ENCODE measurements around the gene TMSB10.

The TMSB10 gene

DNA sequence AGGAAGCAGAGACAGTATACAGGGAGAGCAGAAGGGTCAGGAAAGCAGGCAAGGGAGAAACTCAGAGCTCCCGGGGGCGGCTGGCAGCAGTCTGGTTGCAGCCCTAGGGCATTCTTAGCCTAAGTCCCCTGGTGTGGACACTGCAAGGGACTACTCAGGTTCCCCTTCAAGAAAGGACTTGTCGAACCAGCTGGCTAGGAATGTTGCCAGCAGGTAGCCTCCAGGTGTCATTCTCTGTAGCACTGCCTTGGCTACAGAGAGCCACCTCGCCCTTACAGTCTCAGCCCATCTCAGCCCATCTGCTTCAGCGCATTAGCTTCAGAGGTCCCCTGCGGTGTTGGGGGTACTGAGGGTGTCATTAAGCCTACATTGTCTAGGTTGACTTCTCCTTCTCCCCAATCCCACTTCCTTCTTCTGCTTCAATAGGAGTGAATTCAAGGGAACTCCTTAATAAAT, 11.3 kb upstream of the TMSB10 start:
- H3K27ac ChIP-seq (ENCODE audit: low read length) = no peak overlapping the region
- no peaks in the 10 kb centered on the region for H3K36me3 ChIP-seq (ENCODE audit: control insufficient read depth in 1 of 2, insufficient read depth in 2 of 2, low read length in 2 of 2)
- H3K4me3 ChIP-seq (ENCODE audit: low read depth in 1 of 2, low read length in 2 of 2) = no peak overlapping the region
- peaks cover 2 to 9% of the 10 kb centered on the region in 2 donors for H3K4me1 ChIP-seq (ENCODE audit: control insufficient read depth in 1 of 2, insufficient read depth in 2 of 2, low read length in 2 of 2)
- no peaks in the 10 kb centered on the region for H3K27me3 ChIP-seq (ENCODE audit: low read depth, low read length)
- H3K9me3 ChIP-seq (ENCODE audit: control insufficient read depth in 1 of 2, low read length in 2 of 2) = no peaks in the 10 kb centered on the region

- peaks cover 0 to 15% of the 10 kb centered on the region in 2 donors for H3K4me1 ChIP-seq (ENCODE audit: control insufficient read depth in 1 of 2, insufficient read depth in 2 of 2, low read length in 2 of 2)
- no peak overlapping the region for H3K27ac ChIP-seq (ENCODE audit: low read length)
- H3K4me3 ChIP-seq (ENCODE audit: low read depth in 1 of 2, low read length in 2 of 2) = no peak overlapping the region
Observed at GRCh38 chr2:84894758-84895520, 10.5 kb upstream of the TMSB10 start.

GRCh38 chr2:84896567-84896966, 8.9 kb upstream of the TMSB10 start:
- H3K27me3 ChIP-seq (ENCODE audit: low read depth, low read length) = no peaks in the 10 kb centered on the region
- H3K27ac ChIP-seq (ENCODE audit: low read length) = no peak overlapping the region
- H3K4me3 ChIP-seq (ENCODE audit: low read depth in 1 of 2, low read length in 2 of 2) = no peak overlapping the region

More at GRCh38 chr2:84894758-84895520, 10.5 kb upstream of the TMSB10 start:
- no peaks in the 10 kb centered on the region for H3K9me3 ChIP-seq (ENCODE audit: control insufficient read depth in 1 of 2, low read length in 2 of 2)
- no peaks in the 10 kb centered on the region for H3K27me3 ChIP-seq (ENCODE audit: low read depth, low read length)
- H3K36me3 ChIP-seq (ENCODE audit: control insufficient read depth in 1 of 2, insufficient read depth in 2 of 2, low read length in 2 of 2) = no peaks in the 10 kb centered on the region

GRCh38 chr2:84897773-84898172, 7.7 kb upstream of the TMSB10 start:
- H3K4me1 ChIP-seq (ENCODE audit: control insufficient read depth in 1 of 2, insufficient read depth in 2 of 2, low read length in 2 of 2) = peaks cover 0 to 15% of the 10 kb centered on the region in 2 donors
- H3K36me3 ChIP-seq (ENCODE audit: control insufficient read depth in 1 of 2, insufficient read depth in 2 of 2, low read length in 2 of 2) = no peaks in the 10 kb centered on the region
- H3K4me3 ChIP-seq (ENCODE audit: low read depth in 1 of 2, low read length in 2 of 2) = no peak overlapping the region
- no peaks in the 10 kb centered on the region for H3K9me3 ChIP-seq (ENCODE audit: control insufficient read depth in 1 of 2, low read length in 2 of 2)
- H3K27ac ChIP-seq (ENCODE audit: low read length) = peak overlapping the region; percentile 43
- no peaks in the 10 kb centered on the region for H3K27me3 ChIP-seq (ENCODE audit: low read depth, low read length)

More at GRCh38 chr2:84896567-84896966, 8.9 kb upstream of the TMSB10 start:
- Histone ChIP-seq H3K36me3 (ENCODE audit: control insufficient read depth in 1 of 2, insufficient read depth in 2 of 2, low read length in 2 of 2) (no peaks in the 10 kb centered on the region), H3K9me3 (ENCODE audit: control insufficient read depth in 1 of 2, low read length in 2 of 2) (no peaks in the 10 kb centered on the region), H3K4me1 (ENCODE audit: control insufficient read depth in 1 of 2, insufficient read depth in 2 of 2, low read length in 2 of 2) (peaks cover 0 to 15% of the 10 kb centered on the region in 2 donors)

GRCh38 chr2:84899304-84900204, 5.9 kb upstream of the TMSB10 start:
- H3K27ac ChIP-seq (ENCODE audit: low read length) = no peak overlapping the region
- H3K9me3 ChIP-seq (ENCODE audit: control insufficient read depth in 1 of 2, low read length in 2 of 2) = no peaks in the 10 kb centered on the region
- no peaks in the 10 kb centered on the region for H3K27me3 ChIP-seq (ENCODE audit: low read depth, low read length)
- no peak overlapping the region for H3K4me3 ChIP-seq (ENCODE audit: low read depth in 1 of 2, low read length in 2 of 2)
- H3K36me3 ChIP-seq (ENCODE audit: control insufficient read depth in 1 of 2, insufficient read depth in 2 of 2, low read length in 2 of 2) = no peaks in the 10 kb centered on the region
- peaks cover 0 to 15% of the 10 kb centered on the region in 2 donors for H3K4me1 ChIP-seq (ENCODE audit: control insufficient read depth in 1 of 2, insufficient read depth in 2 of 2, low read length in 2 of 2)

DNA sequence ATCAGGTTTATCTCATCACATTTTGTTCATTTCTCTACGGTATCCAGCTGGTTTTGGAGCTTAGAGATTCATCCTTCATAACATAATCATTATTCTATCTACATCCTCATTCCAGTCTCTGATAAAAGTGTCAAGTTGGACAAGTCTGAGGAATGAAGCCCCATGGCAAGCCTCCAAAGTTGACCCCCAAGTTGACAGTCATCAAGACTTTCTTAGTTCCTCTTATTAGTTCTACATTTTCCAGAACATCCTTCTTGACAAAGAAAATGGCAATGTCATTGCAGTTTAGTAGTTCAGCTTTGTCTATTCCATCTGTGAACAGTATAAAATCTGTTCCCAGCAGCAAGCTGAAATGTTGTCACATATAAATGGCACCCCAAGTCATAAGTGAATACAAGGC, 4.5 kb upstream of the TMSB10 start:
- no peaks in the 10 kb centered on the region for H3K27me3 ChIP-seq (ENCODE audit: low read depth, low read length)

GRCh38 chr2:84901593-84902120, 3.8 kb upstream of the TMSB10 start:
- no peak overlapping the region for H3K27ac ChIP-seq (ENCODE audit: low read length)
- H3K4me3 ChIP-seq (ENCODE audit: low read depth in 1 of 2, low read length in 2 of 2) = no peak overlapping the region
- peaks cover 0 to 15% of the 10 kb centered on the region in 2 donors for H3K4me1 ChIP-seq (ENCODE audit: control insufficient read depth in 1 of 2, insufficient read depth in 2 of 2, low read length in 2 of 2)
- peaks cover 0 to 9% of the 10 kb centered on the region in 2 donors for H3K36me3 ChIP-seq (ENCODE audit: control insufficient read depth in 1 of 2, insufficient read depth in 2 of 2, low read length in 2 of 2)
- H3K9me3 ChIP-seq (ENCODE audit: control insufficient read depth in 1 of 2, low read length in 2 of 2) = no peaks in the 10 kb centered on the region
- no peaks in the 10 kb centered on the region for H3K27me3 ChIP-seq (ENCODE audit: low read depth, low read length)

More for the DNA sequence above, 4.5 kb upstream of the TMSB10 start:
- H3K4me3 ChIP-seq (ENCODE audit: low read depth in 1 of 2, low read length in 2 of 2) = no peak overlapping the region
- peaks cover 0 to 2% of the 10 kb centered on the region in 2 donors for H3K36me3 ChIP-seq (ENCODE audit: control insufficient read depth in 1 of 2, insufficient read depth in 2 of 2, low read length in 2 of 2)
- no peaks in the 10 kb centered on the region for H3K9me3 ChIP-seq (ENCODE audit: control insufficient read depth in 1 of 2, low read length in 2 of 2)
- no peak overlapping the region for H3K27ac ChIP-seq (ENCODE audit: low read length)
- H3K4me1 ChIP-seq (ENCODE audit: control insufficient read depth in 1 of 2, insufficient read depth in 2 of 2, low read length in 2 of 2) = peaks cover 0 to 15% of the 10 kb centered on the region in 2 donors

DNA sequence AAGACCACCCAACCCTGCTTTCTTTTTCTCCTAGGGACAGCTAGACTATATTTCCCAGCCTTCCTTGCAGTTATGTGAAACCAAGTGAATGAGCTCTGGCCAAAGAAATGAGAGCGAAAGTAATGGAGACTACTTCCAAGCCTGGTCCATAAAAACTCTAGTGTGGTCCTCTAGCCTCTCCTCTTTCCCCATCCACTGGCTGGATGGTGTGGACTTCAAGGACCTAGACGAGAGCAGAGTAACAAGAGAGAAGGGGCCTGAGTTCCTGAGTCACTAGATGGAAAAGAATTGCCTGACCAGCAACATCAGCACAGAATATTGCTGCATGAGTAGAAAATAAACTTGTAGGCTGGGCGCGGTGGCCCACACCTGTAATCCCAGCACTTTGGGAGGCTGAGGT, 2.9 kb upstream of the TMSB10 start:
- H3K4me1 ChIP-seq (ENCODE audit: control insufficient read depth in 1 of 2, insufficient read depth in 2 of 2, low read length in 2 of 2) = peaks cover 0 to 13% of the 10 kb centered on the region in 2 donors
- no peaks in the 10 kb centered on the region for H3K27me3 ChIP-seq (ENCODE audit: low read depth, low read length)
- peaks cover 0 to 10% of the 10 kb centered on the region in 2 donors for H3K36me3 ChIP-seq (ENCODE audit: control insufficient read depth in 1 of 2, insufficient read depth in 2 of 2, low read length in 2 of 2)
- no peaks in the 10 kb centered on the region for H3K9me3 ChIP-seq (ENCODE audit: control insufficient read depth in 1 of 2, low read length in 2 of 2)
- H3K4me3 ChIP-seq (ENCODE audit: low read depth in 1 of 2, low read length in 2 of 2) = no peak overlapping the region
- no peak overlapping the region for H3K27ac ChIP-seq (ENCODE audit: low read length)

DNA sequence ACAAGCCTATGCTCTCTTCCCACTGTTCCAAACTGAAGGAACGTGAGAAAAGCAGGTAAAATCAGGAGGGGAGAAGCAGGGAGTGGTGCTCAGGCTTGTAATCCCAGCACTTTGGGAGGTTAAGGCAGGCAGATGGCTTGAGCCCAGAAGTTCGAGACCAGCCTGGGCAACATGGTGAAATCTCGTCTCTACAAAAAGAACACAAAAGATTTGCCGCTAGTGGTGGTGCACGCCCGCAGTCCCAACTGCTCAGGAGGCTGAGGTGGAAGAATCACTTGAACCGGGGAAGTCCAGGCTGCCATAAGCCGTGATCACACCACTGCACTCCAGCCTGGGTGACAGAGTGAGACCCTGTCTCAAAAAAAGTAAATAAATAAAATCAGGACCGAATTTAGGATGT, 1.3 kb upstream of the TMSB10 start:
- Histone ChIP-seq H3K36me3 (ENCODE audit: control insufficient read depth in 1 of 2, insufficient read depth in 2 of 2, low read length in 2 of 2) (peaks cover 0 to 10% of the 10 kb centered on the region in 2 donors), H3K9me3 (ENCODE audit: control insufficient read depth in 1 of 2, low read length in 2 of 2) (no peaks in the 10 kb centered on the region), H3K4me1 (ENCODE audit: control insufficient read depth in 1 of 2, insufficient read depth in 2 of 2, low read length in 2 of 2) (peaks cover 0 to 5% of the 10 kb centered on the region in 2 donors), H3K27ac (ENCODE audit: low read length) (peak overlapping the region; percentile 61), H3K27me3 (ENCODE audit: low read depth, low read length) (no peaks in the 10 kb centered on the region), H3K4me3 (ENCODE audit: low read depth in 1 of 2, low read length in 2 of 2) (peak overlapping the region in 1 of 2 donors; percentile 55)

DNA sequence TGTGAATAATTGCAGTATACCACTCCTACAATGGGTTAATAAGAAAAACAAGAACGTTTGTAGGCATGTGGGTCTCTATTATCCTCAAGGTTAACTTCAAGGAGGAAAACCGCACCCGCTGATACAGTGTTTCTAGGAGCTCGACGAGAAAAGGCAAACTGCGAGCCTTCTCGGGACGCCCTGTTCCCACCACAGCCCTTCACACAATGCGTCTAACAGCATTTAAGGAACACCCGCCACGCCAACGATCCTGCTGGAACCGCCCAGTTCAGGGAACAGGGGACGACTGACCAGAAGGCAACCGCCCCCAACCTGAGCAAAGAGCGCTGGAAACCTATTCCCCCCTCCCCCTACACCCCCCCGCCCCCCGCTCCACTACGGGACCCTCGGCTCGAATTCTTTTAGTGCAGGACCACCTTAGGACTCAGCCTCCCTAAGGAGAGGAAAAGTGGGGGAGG, 710 bp upstream of the TMSB10 start:
- Histone ChIP-seq H3K4me3 (ENCODE audit: low read depth in 1 of 2, low read length in 2 of 2) (peak overlapping the region; percentile 61 to 91), H3K27me3 (ENCODE audit: low read depth, low read length) (no peaks in the 10 kb centered on the region), H3K4me1 (ENCODE audit: control insufficient read depth in 1 of 2, insufficient read depth in 2 of 2, low read length in 2 of 2) (no peaks in the 10 kb centered on the region), H3K27ac (ENCODE audit: low read length) (peak overlapping the region; percentile 68), H3K36me3 (ENCODE audit: control insufficient read depth in 1 of 2, insufficient read depth in 2 of 2, low read length in 2 of 2) (peaks cover 0 to 10% of the 10 kb centered on the region in 2 donors), H3K9me3 (ENCODE audit: control insufficient read depth in 1 of 2, low read length in 2 of 2) (no peaks in the 10 kb centered on the region)
